ENCODE measurements around the gene RORC. TPM values are rescaled to one million over a fixed set of nuclear protein-coding genes. Genes with fewer than 3 reads are reported as not detected.

Gene RORC
- total RNA-seq, 2 donors from 2014 or later = 39.5 to 55.2 TPM

- H3K4me1 Mint-ChIP-seq = peaks cover 56% of the 10 kb centered on the region
- H3K27ac Mint-ChIP-seq = peak overlapping the region; percentile 93
- no peaks in the 10 kb centered on the region for H3K27me3 Mint-ChIP-seq
- no peak for ATAC-seq (replicated peaks)
- H3K36me3 Mint-ChIP-seq (ENCODE audit: low read depth) = peaks cover 43% of the 10 kb centered on the region
- H3K4me3 Mint-ChIP-seq = peak overlapping the region; percentile 94
- no peaks in the 10 kb centered on the region for H3K9me3 Mint-ChIP-seq
Measured at GRCh38 chr1:151827853-151828252, 3.7 kb downstream of the RORC start.

GRCh38 chr1:151825751-151826660, 5.6 kb downstream of the RORC start:
- no peaks in the 10 kb centered on the region for H3K27me3 Mint-ChIP-seq
- H3K4me1 Mint-ChIP-seq = peaks cover 50% of the 10 kb centered on the region
- no peaks in the 10 kb centered on the region for H3K9me3 Mint-ChIP-seq
- peaks cover 61% of the 10 kb centered on the region for H3K36me3 Mint-ChIP-seq (ENCODE audit: low read depth)
- H3K4me3 Mint-ChIP-seq = peak overlapping the region; percentile 94
- ATAC-seq (replicated peaks) = peak; percentile 29
- peak overlapping the region; percentile 93 for H3K27ac Mint-ChIP-seq

- peak overlapping the region; percentile 93 for H3K27ac Mint-ChIP-seq
- H3K4me1 Mint-ChIP-seq = peaks cover 51% of the 10 kb centered on the region
- ATAC-seq (replicated peaks) = no peak
- H3K9me3 Mint-ChIP-seq = no peaks in the 10 kb centered on the region
- peak overlapping the region; percentile 94 for H3K4me3 Mint-ChIP-seq
- H3K36me3 Mint-ChIP-seq (ENCODE audit: low read depth) = peaks cover 69% of the 10 kb centered on the region
- H3K27me3 Mint-ChIP-seq = no peaks in the 10 kb centered on the region
Measured at GRCh38 chr1:151825204-151825603, 6.4 kb downstream of the RORC start.

DNA sequence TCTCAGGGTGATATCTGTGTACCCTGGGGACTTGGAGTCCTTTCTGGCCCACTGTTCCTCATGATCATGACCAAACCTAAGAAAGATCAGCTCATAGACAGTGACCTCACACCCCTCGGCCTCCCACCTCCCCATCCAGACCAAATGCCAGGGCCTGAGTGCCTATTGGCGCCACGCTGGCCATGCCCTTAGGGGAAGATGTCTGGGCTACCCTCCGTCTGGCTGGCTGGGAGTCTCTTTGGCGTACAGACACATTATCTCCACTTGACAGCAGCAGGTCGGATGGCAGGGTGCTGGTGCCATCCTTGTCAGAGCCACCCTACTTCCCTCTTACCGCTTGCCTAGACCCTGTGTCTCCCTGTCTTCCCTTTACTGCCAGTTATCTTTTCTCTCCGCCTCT, 8.4 kb downstream of the RORC start:
- H3K4me3 Mint-ChIP-seq = peak overlapping the region; percentile 94
- peak; percentile 2 for ATAC-seq (replicated peaks)
- peak overlapping the region; percentile 93 for H3K27ac Mint-ChIP-seq
- peaks cover 89% of the 10 kb centered on the region for H3K36me3 Mint-ChIP-seq (ENCODE audit: low read depth)
- H3K9me3 Mint-ChIP-seq = no peaks in the 10 kb centered on the region
- no peaks in the 10 kb centered on the region for H3K27me3 Mint-ChIP-seq
- H3K4me1 Mint-ChIP-seq = peaks cover 50% of the 10 kb centered on the region

DNA sequence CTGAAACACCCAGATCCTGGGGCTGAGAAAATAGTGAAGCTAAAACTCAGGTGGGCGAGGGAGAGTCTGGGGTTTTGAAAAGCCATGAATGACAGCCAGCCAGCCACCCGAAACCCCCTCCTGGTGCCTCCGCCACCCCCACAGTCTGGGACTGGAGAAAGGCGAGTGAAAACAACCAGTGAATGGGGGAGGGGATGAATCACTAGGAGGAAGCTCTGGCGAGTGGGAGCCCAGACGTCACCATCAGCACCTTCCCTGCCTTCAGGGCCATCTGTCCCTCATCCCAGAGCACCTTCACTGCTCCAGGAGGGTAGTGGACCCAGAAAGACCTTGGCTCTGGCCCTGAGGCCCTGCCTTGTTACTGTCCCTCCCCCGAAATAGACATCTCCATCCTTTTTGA, 9.2 kb downstream of the RORC start:
- Mint-ChIP-seq H3K9me3 (no peaks in the 10 kb centered on the region), H3K27ac (peak overlapping the region; percentile 93), H3K4me1 (peaks cover 46% of the 10 kb centered on the region), H3K27me3 (no peaks in the 10 kb centered on the region), H3K36me3 (ENCODE audit: low read depth) (peaks cover 93% of the 10 kb centered on the region), H3K4me3 (peak overlapping the region; percentile 94)
- peak; percentile 52 for ATAC-seq (replicated peaks)

DNA sequence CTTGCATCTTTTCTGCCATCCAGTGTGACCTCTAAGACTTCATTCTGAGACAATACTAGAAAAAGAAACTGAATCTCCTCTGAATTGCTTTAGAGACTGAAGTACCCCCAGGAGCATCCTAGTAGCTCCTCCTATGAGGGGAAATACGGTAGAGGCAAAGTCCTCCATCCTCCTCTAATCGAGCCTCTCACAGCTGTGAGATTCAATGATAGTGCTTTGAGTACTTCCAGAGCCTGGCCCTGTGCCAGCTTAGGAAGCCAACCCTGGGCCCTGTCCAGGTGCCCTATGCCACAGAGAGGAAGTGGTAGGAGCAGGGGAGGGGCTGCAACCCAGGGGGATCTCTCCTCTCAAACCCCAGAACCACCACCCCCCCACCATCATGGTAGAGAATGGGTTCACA, 10.7 kb downstream of the RORC start:
- Mint-ChIP-seq H3K9me3 (no peaks in the 10 kb centered on the region), H3K27me3 (no peaks in the 10 kb centered on the region), H3K4me3 (peak overlapping the region; percentile 94), H3K27ac (peak overlapping the region; percentile 93), H3K4me1 (peaks cover 53% of the 10 kb centered on the region), H3K36me3 (ENCODE audit: low read depth) (peaks cover 100% of the 10 kb centered on the region)
- peak; percentile 5 for ATAC-seq (replicated peaks)

GRCh38 chr1:151819976-151820623, 11.5 kb downstream of the RORC start:
- Mint-ChIP-seq H3K4me3 (peak overlapping the region; percentile 94), H3K9me3 (no peaks in the 10 kb centered on the region), H3K27ac (peak overlapping the region; percentile 93)

GRCh38 chr1:151819227-151819835, 12.3 kb downstream of the RORC start:
- Mint-ChIP-seq H3K27ac (peak overlapping the region; percentile 93), H3K4me3 (peak overlapping the region; percentile 94), H3K4me1 (peaks cover 64% of the 10 kb centered on the region), H3K36me3 (ENCODE audit: low read depth) (peaks cover 100% of the 10 kb centered on the region), H3K9me3 (no peaks in the 10 kb centered on the region), H3K27me3 (no peaks in the 10 kb centered on the region)
- no peak for ATAC-seq (replicated peaks)

More at GRCh38 chr1:151819976-151820623, 11.5 kb downstream of the RORC start:
- peaks cover 100% of the 10 kb centered on the region for H3K36me3 Mint-ChIP-seq (ENCODE audit: low read depth)
- H3K27me3 Mint-ChIP-seq = no peaks in the 10 kb centered on the region
- peak; percentile 72 for ATAC-seq (replicated peaks)
- peaks cover 59% of the 10 kb centered on the region for H3K4me1 Mint-ChIP-seq

- H3K36me3 Mint-ChIP-seq (ENCODE audit: low read depth) = peaks cover 100% of the 10 kb centered on the region
- peak overlapping the region; percentile 93 for H3K27ac Mint-ChIP-seq
- H3K9me3 Mint-ChIP-seq = no peaks in the 10 kb centered on the region
- ATAC-seq (replicated peaks) = no peak
- no peaks in the 10 kb centered on the region for H3K27me3 Mint-ChIP-seq
- peaks cover 68% of the 10 kb centered on the region for H3K4me1 Mint-ChIP-seq
- H3K4me3 Mint-ChIP-seq = peak overlapping the region; percentile 94
Measured at GRCh38 chr1:151817353-151817730, 14.3 kb downstream of the RORC start.

GRCh38 chr1:151816548-151817352, 14.9 kb downstream of the RORC start:
- no peaks in the 10 kb centered on the region for H3K9me3 Mint-ChIP-seq
- peaks cover 64% of the 10 kb centered on the region for H3K4me1 Mint-ChIP-seq
- peak overlapping the region; percentile 93 for H3K27ac Mint-ChIP-seq
- H3K4me3 Mint-ChIP-seq = peak overlapping the region; percentile 94
- peaks cover 100% of the 10 kb centered on the region for H3K36me3 Mint-ChIP-seq (ENCODE audit: low read depth)
- no peak for ATAC-seq (replicated peaks)
- no peaks in the 10 kb centered on the region for H3K27me3 Mint-ChIP-seq

DNA sequence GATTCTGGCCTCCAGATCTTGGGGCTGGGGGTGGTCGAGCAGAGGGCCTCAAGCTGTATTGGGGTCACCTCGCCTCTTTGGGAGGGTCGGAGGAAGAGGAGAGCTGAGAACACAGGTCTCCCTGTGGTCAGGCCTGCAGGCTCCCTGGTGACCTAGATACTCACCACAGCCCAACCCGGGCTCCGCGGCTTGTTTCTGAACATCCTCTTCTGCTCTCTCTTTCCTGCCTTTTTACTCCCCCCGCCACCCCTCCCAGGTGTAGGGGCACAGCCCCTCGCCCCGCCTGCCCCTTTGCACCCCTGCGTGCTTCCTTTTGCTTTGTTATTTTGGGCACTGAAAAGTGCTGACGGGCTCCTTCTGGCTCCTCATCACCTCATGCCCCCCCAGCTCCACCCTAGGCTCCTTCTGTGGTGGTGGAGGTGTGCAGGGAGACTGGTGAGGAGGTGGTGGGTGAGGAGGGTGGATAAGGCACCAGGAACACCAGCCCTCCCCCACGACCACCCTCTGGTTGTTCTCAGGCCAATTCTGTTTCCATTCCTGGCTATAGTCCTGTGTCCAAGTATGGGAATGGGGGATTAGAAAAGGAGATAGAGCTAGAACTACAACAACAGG, 15.8 kb downstream of the RORC start:
- peaks cover 58% of the 10 kb centered on the region for H3K4me1 Mint-ChIP-seq
- no peak for ATAC-seq (replicated peaks)
- no peaks in the 10 kb centered on the region for H3K9me3 Mint-ChIP-seq
- H3K36me3 Mint-ChIP-seq (ENCODE audit: low read depth) = peaks cover 100% of the 10 kb centered on the region
- no peaks in the 10 kb centered on the region for H3K27me3 Mint-ChIP-seq
- peak overlapping the region; percentile 93 for H3K27ac Mint-ChIP-seq
- H3K4me3 Mint-ChIP-seq = peak overlapping the region; percentile 94

DNA sequence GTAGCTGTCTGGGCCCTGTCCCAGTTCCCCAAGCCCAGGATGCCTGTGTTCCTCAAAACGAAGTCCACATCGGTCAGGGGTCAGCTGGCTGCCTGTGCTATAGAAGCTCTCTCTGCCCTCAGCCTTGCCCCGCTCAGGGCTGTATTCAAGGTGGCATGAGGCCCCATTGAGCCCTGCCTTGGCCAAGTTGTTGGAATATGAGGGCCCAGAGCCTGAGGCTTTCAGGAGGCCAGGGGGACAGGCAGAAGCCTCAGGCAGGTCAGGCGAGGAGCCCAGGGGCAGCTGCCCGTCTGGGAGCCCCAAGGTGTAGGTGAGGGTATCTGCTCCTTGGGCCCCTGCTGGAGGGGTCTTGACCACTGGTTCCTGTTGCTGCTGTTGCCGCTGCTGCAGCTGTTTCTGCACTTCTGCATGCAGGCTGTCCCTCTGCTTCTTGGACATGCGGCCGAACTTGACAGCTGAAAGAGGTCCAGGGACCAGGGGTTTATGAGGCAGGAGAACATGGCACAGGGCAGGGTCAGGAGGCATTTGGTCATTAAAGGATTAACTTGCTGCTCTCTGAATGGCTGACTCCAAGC, 16.5 kb downstream of the RORC start:
- no peak for ATAC-seq (replicated peaks)
- Mint-ChIP-seq H3K27ac (peak overlapping the region; percentile 93), H3K9me3 (no peaks in the 10 kb centered on the region), H3K4me3 (peak overlapping the region; percentile 94), H3K36me3 (ENCODE audit: low read depth) (peaks cover 100% of the 10 kb centered on the region), H3K27me3 (no peaks in the 10 kb centered on the region), H3K4me1 (peaks cover 52% of the 10 kb centered on the region)

DNA sequence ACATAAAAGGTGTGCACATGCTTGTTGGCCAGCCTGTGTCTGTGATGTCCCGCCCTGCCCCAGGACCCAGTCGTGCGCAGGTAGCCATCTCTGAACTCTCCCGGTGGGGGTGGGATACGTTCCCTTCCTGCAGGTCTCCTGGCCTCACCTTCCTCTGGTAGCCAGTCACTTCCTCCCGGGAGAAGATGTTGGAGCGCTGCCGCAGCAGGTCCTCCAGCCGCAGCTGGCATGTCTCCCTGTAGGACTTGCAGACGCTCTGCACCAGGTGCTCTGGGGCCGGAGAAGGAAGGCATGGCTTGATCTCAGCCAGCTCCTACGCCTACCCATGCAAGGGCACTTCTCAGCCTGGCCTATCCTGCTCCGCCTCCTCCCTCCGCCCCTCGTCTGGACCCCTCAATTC, 17.2 kb downstream of the RORC start:
- peaks cover 100% of the 10 kb centered on the region for H3K36me3 Mint-ChIP-seq (ENCODE audit: low read depth)
- H3K27ac Mint-ChIP-seq = peak overlapping the region; percentile 93
- peaks cover 50% of the 10 kb centered on the region for H3K4me1 Mint-ChIP-seq
- H3K27me3 Mint-ChIP-seq = no peaks in the 10 kb centered on the region
- ATAC-seq (replicated peaks) = no peak
- no peaks in the 10 kb centered on the region for H3K9me3 Mint-ChIP-seq
- H3K4me3 Mint-ChIP-seq = peak overlapping the region; percentile 28

Data from activated T-helper 17 cell treated with anti-CD3 and anti-CD28 coated beads, Interleukin-2, amount 50 U/mL, for 72 hours (primary cell).